GM23338 (cell line): Measurements from ENCODE around the gene FRMPD1. TPM values are rescaled to one million over a fixed set of nuclear protein-coding genes. Genes with fewer than 3 reads are reported as not detected.

Experiments used
- ATAC-seq: fragments of 200-7000 bp; cut with Tn5 transposase; 3 replicates; pipeline ENCODE4 v1.9.1; 2020
- DNase-seq: peaks from one replicate; pipeline ENCODE4 v3.0.0-alpha.2; 2015; ENCODE audit warnings: low spot score
- H2AFZ ChIP-seq: fragments of 200-600 bp; sonication (generic); 2 replicates; pipeline ENCODE4 v1.8.0; 2016; ENCODE audit warnings: antibody characterized with exemption, mild to moderate bottlenecking, moderate library complexity
- H3F3A ChIP-seq: fragments of 200-600 bp; sonication (generic); replicated peaks from 2 replicates; pipeline ENCODE4 v1.8.0; 2017; ENCODE audit warnings: antibody characterized with exemption, mixed run types, low read depth
- H3K27ac ChIP-seq: fragments of 200-600 bp; sonication (generic); 2 replicates; pipeline ENCODE4 v1.6.1; 2016; ENCODE audit warnings: low read depth
- H3K27me3 ChIP-seq: fragments of 200-600 bp; sonication (generic); 2 replicates; pipeline ENCODE4 v1.8.0; 2016; ENCODE audit warnings: mild to moderate bottlenecking, mixed run types, moderate library complexity; ENCODE audit not compliant: insufficient read depth
- H3K36me3 ChIP-seq: fragments of 200-600 bp; sonication (generic); 2 replicates; pipeline ENCODE4 v1.8.0; 2016; ENCODE audit warnings: mild to moderate bottlenecking; ENCODE audit not compliant: insufficient read depth
- H3K4me1 ChIP-seq: fragments of 200-600 bp; sonication (generic); 2 replicates; pipeline ENCODE4 v1.8.0; 2016; ENCODE audit warnings: mild to moderate bottlenecking, moderate library complexity; ENCODE audit not compliant: insufficient read depth
- H3K4me2 ChIP-seq: fragments of 200-600 bp; sonication (generic); 2 replicates; pipeline ENCODE4 v1.7.1; 2017; ENCODE audit warnings: mixed run types
- H3K4me3 ChIP-seq: fragments of 200-600 bp; sonication (generic); 2 replicates; pipeline ENCODE4 v1.6.1; 2016; ENCODE audit warnings: mixed run types
- H3K79me2 ChIP-seq: fragments of 200-600 bp; sonication (generic); replicated peaks from 2 replicates; pipeline ENCODE4 v1.8.0; 2017; ENCODE audit warnings: mild to moderate bottlenecking; ENCODE audit not compliant: insufficient read depth
- H3K9me2 ChIP-seq: fragments of 200-600 bp; sonication (generic); 2 replicates; pipeline ENCODE4 v1.8.0; 2017; ENCODE audit not compliant: insufficient read depth
- H4K20me1 ChIP-seq: fragments of 200-600 bp; sonication (generic); replicated peaks from 2 replicates; pipeline ENCODE4 v1.8.0; 2017; ENCODE audit warnings: mild to moderate bottlenecking; ENCODE audit not compliant: insufficient read depth
- H3K27ac Mint-ChIP-seq: 2 replicates; pipeline ENCODE4 v1.8.0; 2020; ENCODE audit warnings: inconsistent platforms, mild to moderate bottlenecking, moderate library complexity, mixed read lengths
- H3K27me3 Mint-ChIP-seq: 3 replicates; pipeline ENCODE4 v1.8.0; 2022; ENCODE audit warnings: low read depth, mild to moderate bottlenecking, moderate library complexity, mixed read lengths, inconsistent platforms; ENCODE audit not compliant: insufficient read depth, poor library complexity
- H3K36me3 Mint-ChIP-seq: 3 replicates; pipeline ENCODE4 v1.8.0; 2021; ENCODE audit warnings: low read depth, mild to moderate bottlenecking, inconsistent platforms, moderate library complexity, mixed read lengths
- H3K4me1 Mint-ChIP-seq: 3 replicates; pipeline ENCODE4 v1.8.0; 2020; ENCODE audit warnings: mild to moderate bottlenecking, inconsistent platforms, mixed read lengths
- H3K4me3 Mint-ChIP-seq: 3 replicates; pipeline ENCODE4 v1.8.0; 2021; ENCODE audit warnings: moderate library complexity, mild to moderate bottlenecking, inconsistent platforms, mixed read lengths
- H3K9me3 Mint-ChIP-seq: 3 replicates; pipeline ENCODE4 v1.8.0; 2020; ENCODE audit warnings: moderate library complexity, mild to moderate bottlenecking, inconsistent platforms, mixed read lengths
- CREB1 ChIP-seq: fragments of 250-450 bp; sonication (Bioruptor Pico); IDR thresholded peaks from 2 replicates; pipeline ENCODE4 v1.5.0; 2020; ENCODE audit warnings: low read depth, mild to moderate bottlenecking, moderate library complexity
- EZH2 ChIP-seq: fragments of 200-600 bp; sonication (generic); IDR thresholded peaks from one replicate; pipeline ENCODE4 v1.8.0; 2017; ENCODE audit warnings: antibody characterized with exemption, mild to moderate bottlenecking, low read depth; ENCODE audit not compliant: unreplicated experiment
- EZH2phosphoT487 ChIP-seq: fragments of 200-600 bp; sonication (generic); IDR thresholded peaks from one replicate; pipeline ENCODE4 v1.8.1; 2018; ENCODE audit warnings: antibody characterized with exemption; ENCODE audit not compliant: unreplicated experiment
- JUNB ChIP-seq: IDR thresholded peaks from one replicate; pipeline ENCODE4 v1.6.1; 2016; ENCODE audit warnings: antibody characterized with exemption; ENCODE audit not compliant: unreplicated experiment
- NANOG ChIP-seq: IDR thresholded peaks from 2 replicates; pipeline ENCODE4 v1.6.1; 2016; ENCODE audit warnings: antibody characterized with exemption, borderline replicate concordance
- POLR2AphosphoS5 ChIP-seq: IDR thresholded peaks from 2 replicates; pipeline ENCODE4 v1.6.1; 2016; ENCODE audit warnings: antibody characterized with exemption, low read depth
- STAT1 ChIP-seq: IDR thresholded peaks from one replicate; pipeline ENCODE4 v1.6.1; 2016; ENCODE audit warnings: antibody characterized with exemption; ENCODE audit not compliant: unreplicated experiment
- ZNF114 ChIP-seq: fragments of 250-450 bp; sonication (Bioruptor Pico); IDR thresholded peaks from 2 replicates; pipeline ENCODE4 v1.5.0; 2020; ENCODE audit warnings: mild to moderate bottlenecking, moderate library complexity
- ZNF331 ChIP-seq: fragments of 250-450 bp; sonication (Bioruptor Pico); IDR thresholded peaks from 2 replicates; pipeline ENCODE4 v1.5.0; 2020; ENCODE audit warnings: low read depth, mild to moderate bottlenecking, moderate library complexity
- polyA plus RNA-seq: library from polyadenylated mRNA; unstranded; fragments of >200 nt; fragmentation: Nextera tagmentation; extraction: Ambion mirVana; gene quantifications from 2 replicates; pipeline ENCODE4 v1.2.1, GENCODE V29; 2016
- total RNA-seq: library from RNA; depleted of rRNA; stranded (reverse); fragments of >200 nt; shearing (Covaris generic); gene quantifications from 2 replicates; pipeline ENCODE4 v1.2.3, GENCODE V29; 2014
- TF ChIP-seq, protein P1 (sequence below), 2 experiments: fragments of 200-600 bp in 1 of 2; sonication (generic) in 1 of 2; conservative IDR thresholded peaks; 2 replicates each; pipeline versions ENCODE4 v1.5.1 to v1.6.1; 2016 to 2017; ENCODE audit warnings: antibody characterized with exemption in 2 of 2, low read depth in 2 of 2, mild to moderate bottlenecking in 2 of 2, moderate library complexity in 1 of 2
- TF ChIP-seq, protein P2 (sequence below): fragments of 250-450 bp; sonication (Bioruptor Pico); IDR thresholded peaks from 2 replicates; pipeline ENCODE4 v1.5.0; 2020; ENCODE audit warnings: mild to moderate bottlenecking, moderate library complexity
- TF ChIP-seq, protein P3 (sequence below): IDR thresholded peaks from one replicate; pipeline ENCODE4 v1.6.1; 2018; ENCODE audit warnings: antibody characterized with exemption; ENCODE audit not compliant: unreplicated experiment
- TF ChIP-seq, protein P4 (sequence below): IDR thresholded peaks from 2 replicates; pipeline ENCODE4 v1.6.1; 2016; ENCODE audit warnings: antibody characterized with exemption

Gene FRMPD1
- total and polyA plus RNA-seq, 2 experiments from 2014 or later, result 0.23 to 0.63 TPM

DNA sequence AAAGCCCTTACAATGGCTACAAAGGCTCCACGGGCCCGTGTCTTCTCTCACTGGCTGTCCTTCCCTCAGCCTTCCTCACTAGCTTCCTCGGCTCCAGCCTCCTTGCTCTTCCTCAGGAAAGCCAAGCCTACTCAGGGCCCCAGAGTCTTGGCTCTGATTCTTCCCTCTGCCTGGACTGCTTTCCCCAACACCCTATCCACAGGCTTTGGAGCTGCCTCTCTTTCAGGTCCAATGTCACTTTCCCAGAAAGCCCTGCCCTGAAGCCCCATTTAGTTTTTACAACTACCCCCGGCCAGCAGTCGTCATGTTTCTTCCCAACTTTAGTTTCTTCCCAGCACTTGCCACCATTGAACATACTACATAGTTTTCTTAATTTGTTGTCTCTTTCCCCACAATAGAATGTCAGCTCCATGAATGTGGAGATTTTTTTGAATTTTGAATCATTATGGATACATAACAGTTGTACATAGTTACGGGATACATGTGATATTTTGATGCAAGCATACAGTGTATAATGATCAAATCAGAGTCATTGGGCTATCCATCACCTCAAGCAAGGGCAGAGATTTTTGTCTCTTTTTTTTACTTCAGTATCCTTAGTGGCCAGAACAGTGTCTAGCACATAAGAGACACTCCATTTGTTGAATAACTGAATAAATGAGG lies 40.9 kb upstream of the FRMPD1 start:
- ATAC-seq (no peak), DNase-seq (no peak)
- H3K79me2 ChIP-seq, result no peaks in the 10 kb centered on the region
- Mint-ChIP-seq H3K4me3 (no peak overlapping the region), H3K4me1 (no peaks in the 10 kb centered on the region), H3K27me3 (peaks cover 2% of the 10 kb centered on the region), H3K27ac (no peak overlapping the region), H3K9me3 (no peaks in the 10 kb centered on the region), H3K36me3 (no peaks in the 10 kb centered on the region)
- H3K27ac ChIP-seq, result no peak overlapping the region
- H3K4me3 ChIP-seq, result no peak overlapping the region
- H3K4me1 ChIP-seq, result no peaks in the 10 kb centered on the region
- no peaks in the 10 kb centered on the region for H3K27me3 ChIP-seq
- H2AFZ ChIP-seq, result 0 out of 2 replicates have a peak overlapping the region, but pooled peaks have one; percentile 74
- H4K20me1 ChIP-seq, result no peaks in the 10 kb centered on the region; the same call in 1 of the 2 replicates
- H3F3A ChIP-seq, result no peaks in the 10 kb centered on the region
- TF ChIP-seq STAT1 (no peak), ZNF331 (CRISPR knock-in tag) (no peak), JUNB (no peak), NANOG (no peak), ZNF114 (no peak), POLR2AphosphoS5 (no peak), EZH2 (no peak), EZH2phosphoT487 (no peak), CREB1 (CRISPR knock-in tag) (no peak)
- TF ChIP-seq, protein P1, sequence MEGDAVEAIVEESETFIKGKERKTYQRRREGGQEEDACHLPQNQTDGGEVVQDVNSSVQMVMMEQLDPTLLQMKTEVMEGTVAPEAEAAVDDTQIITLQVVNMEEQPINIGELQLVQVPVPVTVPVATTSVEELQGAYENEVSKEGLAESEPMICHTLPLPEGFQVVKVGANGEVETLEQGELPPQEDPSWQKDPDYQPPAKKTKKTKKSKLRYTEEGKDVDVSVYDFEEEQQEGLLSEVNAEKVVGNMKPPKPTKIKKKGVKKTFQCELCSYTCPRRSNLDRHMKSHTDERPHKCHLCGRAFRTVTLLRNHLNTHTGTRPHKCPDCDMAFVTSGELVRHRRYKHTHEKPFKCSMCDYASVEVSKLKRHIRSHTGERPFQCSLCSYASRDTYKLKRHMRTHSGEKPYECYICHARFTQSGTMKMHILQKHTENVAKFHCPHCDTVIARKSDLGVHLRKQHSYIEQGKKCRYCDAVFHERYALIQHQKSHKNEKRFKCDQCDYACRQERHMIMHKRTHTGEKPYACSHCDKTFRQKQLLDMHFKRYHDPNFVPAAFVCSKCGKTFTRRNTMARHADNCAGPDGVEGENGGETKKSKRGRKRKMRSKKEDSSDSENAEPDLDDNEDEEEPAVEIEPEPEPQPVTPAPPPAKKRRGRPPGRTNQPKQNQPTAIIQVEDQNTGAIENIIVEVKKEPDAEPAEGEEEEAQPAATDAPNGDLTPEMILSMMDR (conservative IDR thresholded peaks at IDR 0.05; ENCODE audit: low read depth in 2 of 2), result no peak
- TF ChIP-seq, protein P2, sequence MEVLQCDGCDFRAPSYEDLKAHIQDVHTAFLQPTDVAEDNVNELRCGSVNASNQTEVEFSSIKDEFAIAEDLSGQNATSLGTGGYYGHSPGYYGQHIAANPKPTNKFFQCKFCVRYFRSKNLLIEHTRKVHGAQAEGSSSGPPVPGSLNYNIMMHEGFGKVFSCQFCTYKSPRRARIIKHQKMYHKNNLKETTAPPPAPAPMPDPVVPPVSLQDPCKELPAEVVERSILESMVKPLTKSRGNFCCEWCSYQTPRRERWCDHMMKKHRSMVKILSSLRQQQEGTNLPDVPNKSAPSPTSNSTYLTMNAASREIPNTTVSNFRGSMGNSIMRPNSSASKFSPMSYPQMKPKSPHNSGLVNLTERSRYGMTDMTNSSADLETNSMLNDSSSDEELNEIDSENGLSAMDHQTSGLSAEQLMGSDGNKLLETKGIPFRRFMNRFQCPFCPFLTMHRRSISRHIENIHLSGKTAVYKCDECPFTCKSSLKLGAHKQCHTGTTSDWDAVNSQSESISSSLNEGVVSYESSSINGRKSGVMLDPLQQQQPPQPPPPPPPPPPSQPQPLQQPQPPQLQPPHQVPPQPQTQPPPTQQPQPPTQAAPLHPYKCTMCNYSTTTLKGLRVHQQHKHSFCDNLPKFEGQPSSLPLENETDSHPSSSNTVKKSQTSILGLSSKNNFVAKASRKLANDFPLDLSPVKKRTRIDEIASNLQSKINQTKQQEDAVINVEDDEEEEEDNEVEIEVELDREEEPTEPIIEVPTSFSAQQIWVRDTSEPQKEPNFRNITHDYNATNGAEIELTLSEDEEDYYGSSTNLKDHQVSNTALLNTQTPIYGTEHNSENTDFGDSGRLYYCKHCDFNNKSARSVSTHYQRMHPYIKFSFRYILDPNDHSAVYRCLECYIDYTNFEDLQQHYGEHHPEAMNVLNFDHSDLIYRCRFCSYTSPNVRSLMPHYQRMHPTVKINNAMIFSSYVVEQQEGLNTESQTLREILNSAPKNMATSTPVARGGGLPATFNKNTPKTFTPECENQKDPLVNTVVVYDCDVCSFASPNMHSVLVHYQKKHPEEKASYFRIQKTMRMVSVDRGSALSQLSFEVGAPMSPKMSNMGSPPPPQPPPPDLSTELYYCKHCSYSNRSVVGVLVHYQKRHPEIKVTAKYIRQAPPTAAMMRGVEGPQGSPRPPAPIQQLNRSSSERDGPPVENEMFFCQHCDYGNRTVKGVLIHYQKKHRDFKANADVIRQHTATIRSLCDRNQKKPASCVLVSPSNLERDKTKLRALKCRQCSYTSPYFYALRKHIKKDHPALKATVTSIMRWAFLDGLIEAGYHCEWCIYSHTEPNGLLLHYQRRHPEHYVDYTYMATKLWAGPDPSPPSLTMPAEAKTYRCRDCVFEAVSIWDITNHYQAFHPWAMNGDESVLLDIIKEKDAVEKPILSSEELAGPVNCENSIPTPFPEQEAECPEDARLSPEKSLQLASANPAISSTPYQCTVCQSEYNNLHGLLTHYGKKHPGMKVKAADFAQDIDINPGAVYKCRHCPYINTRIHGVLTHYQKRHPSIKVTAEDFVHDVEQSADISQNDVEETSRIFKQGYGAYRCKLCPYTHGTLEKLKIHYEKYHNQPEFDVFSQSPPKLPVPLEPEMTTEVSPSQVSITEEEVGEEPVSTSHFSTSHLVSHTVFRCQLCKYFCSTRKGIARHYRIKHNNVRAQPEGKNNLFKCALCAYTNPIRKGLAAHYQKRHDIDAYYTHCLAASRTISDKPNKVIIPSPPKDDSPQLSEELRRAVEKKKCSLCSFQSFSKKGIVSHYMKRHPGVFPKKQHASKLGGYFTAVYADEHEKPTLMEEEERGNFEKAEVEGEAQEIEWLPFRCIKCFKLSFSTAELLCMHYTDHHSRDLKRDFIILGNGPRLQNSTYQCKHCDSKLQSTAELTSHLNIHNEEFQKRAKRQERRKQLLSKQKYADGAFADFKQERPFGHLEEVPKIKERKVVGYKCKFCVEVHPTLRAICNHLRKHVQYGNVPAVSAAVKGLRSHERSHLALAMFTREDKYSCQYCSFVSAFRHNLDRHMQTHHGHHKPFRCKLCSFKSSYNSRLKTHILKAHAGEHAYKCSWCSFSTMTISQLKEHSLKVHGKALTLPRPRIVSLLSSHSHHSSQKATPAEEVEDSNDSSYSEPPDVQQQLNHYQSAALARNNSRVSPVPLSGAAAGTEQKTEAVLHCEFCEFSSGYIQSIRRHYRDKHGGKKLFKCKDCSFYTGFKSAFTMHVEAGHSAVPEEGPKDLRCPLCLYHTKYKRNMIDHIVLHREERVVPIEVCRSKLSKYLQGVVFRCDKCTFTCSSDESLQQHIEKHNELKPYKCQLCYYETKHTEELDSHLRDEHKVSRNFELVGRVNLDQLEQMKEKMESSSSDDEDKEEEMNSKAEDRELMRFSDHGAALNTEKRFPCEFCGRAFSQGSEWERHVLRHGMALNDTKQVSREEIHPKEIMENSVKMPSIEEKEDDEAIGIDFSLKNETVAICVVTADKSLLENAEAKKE (CRISPR knock-in tag), result no peak
- TF ChIP-seq, protein P3, sequence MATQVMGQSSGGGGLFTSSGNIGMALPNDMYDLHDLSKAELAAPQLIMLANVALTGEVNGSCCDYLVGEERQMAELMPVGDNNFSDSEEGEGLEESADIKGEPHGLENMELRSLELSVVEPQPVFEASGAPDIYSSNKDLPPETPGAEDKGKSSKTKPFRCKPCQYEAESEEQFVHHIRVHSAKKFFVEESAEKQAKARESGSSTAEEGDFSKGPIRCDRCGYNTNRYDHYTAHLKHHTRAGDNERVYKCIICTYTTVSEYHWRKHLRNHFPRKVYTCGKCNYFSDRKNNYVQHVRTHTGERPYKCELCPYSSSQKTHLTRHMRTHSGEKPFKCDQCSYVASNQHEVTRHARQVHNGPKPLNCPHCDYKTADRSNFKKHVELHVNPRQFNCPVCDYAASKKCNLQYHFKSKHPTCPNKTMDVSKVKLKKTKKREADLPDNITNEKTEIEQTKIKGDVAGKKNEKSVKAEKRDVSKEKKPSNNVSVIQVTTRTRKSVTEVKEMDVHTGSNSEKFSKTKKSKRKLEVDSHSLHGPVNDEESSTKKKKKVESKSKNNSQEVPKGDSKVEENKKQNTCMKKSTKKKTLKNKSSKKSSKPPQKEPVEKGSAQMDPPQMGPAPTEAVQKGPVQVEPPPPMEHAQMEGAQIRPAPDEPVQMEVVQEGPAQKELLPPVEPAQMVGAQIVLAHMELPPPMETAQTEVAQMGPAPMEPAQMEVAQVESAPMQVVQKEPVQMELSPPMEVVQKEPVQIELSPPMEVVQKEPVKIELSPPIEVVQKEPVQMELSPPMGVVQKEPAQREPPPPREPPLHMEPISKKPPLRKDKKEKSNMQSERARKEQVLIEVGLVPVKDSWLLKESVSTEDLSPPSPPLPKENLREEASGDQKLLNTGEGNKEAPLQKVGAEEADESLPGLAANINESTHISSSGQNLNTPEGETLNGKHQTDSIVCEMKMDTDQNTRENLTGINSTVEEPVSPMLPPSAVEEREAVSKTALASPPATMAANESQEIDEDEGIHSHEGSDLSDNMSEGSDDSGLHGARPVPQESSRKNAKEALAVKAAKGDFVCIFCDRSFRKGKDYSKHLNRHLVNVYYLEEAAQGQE, result no peak
- TF ChIP-seq, protein P4, sequence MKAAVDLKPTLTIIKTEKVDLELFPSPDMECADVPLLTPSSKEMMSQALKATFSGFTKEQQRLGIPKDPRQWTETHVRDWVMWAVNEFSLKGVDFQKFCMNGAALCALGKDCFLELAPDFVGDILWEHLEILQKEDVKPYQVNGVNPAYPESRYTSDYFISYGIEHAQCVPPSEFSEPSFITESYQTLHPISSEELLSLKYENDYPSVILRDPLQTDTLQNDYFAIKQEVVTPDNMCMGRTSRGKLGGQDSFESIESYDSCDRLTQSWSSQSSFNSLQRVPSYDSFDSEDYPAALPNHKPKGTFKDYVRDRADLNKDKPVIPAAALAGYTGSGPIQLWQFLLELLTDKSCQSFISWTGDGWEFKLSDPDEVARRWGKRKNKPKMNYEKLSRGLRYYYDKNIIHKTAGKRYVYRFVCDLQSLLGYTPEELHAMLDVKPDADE, result no peak
- no peaks in the 10 kb centered on the region for H3K9me2 ChIP-seq
- no peaks in the 10 kb centered on the region for H3K36me3 ChIP-seq
- no peak overlapping the region for H3K4me2 ChIP-seq
